GM10248 (cell line): ENCODE data around the gene PDZRN4.

Experiments used
- CTCF ChIA-PET: fragments of 300-600 bp; sonication (Branson Sonifier 250); formaldehyde crosslinking; extraction: SDS; loops from one replicate; lab custom pipeline; 2021; ENCODE audit warnings: antibody characterized with exemption; lab: Yijun Ruan, JAX
- POLR2A ChIA-PET: fragments of 350-650 bp; sonication (Branson Sonifier 250); formaldehyde crosslinking; extraction: SDS; loops from one replicate; lab custom pipeline; 2020; ENCODE audit warnings: antibody characterized with exemption; lab: Yijun Ruan, JAX
- DNase-seq: peaks from one replicate; pipeline ENCODE4 v3.0.0; 2012; ENCODE audit errors: extremely low spot score
- CTCF ChIP-seq: IDR thresholded peaks from 2 replicates; pipeline ENCODE4 v1.5.1; 2012; ENCODE audit warnings: mild to moderate bottlenecking, low read depth; ENCODE audit errors: extremely low read depth, missing control alignments, control extremely low read depth

The PDZRN4 gene

GRCh38 chr12:41223600-41223999 is 35.5 kb downstream of the PDZRN4 start:
- TF ChIP-seq CTCF, result no peak
- CTCF ChIA-PET, result interaction anchor here (0.8 to 2.0 kb wide), 4 partner anchors 10 to 23 kb away, joined by 3 to 7 read pairs (median 4); no protein-coding TSS in a partner anchor
- DNase-seq, result no peak
- POLR2A ChIA-PET, result no interaction called here

- no peak for DNase-seq
- ChIA-PET CTCF (interaction anchor here (0.8 to 1.7 kb wide), 3 partner anchors 10 to 799 kb away, joined by 3 to 5 read pairs (median 3); no protein-coding TSS in a partner anchor), POLR2A (no interaction called here)
- TF ChIP-seq CTCF, result no peak
Observed at GRCh38 chr12:41224066-41224465, 35.9 kb downstream of the PDZRN4 start.

GRCh38 chr12:41225179-41225578 is 37.1 kb downstream of the PDZRN4 start:
- ChIA-PET POLR2A (no interaction called here), CTCF (interaction anchor here (0.9 to 1.7 kb wide), 2 partner anchors 11 to 798 kb away, joined by 3 to 5 read pairs; no protein-coding TSS in a partner anchor)
- TF ChIP-seq CTCF, result no peak
- DNase-seq, result no peak

- TF ChIP-seq CTCF, result no peak
- CTCF ChIA-PET, result no interaction called here
Observed at GRCh38 chr12:41228066-41228820, 40.1 kb downstream of the PDZRN4 start.

GRCh38 chr12:41230756-41231155 is 42.6 kb downstream of the PDZRN4 start:
- ChIA-PET POLR2A (no interaction called here), CTCF (no interaction called here)
- no peak for DNase-seq
- no peak for TF ChIP-seq CTCF

More at GRCh38 chr12:41228066-41228820, 40.1 kb downstream of the PDZRN4 start:
- POLR2A ChIA-PET, result no interaction called here
- DNase-seq, result no peak

GRCh38 chr12:41234692-41235091 is 46.6 kb downstream of the PDZRN4 start:
- POLR2A ChIA-PET, result no interaction called here
- CTCF ChIA-PET, result no interaction called here
- no peak for DNase-seq
- no peak for TF ChIP-seq CTCF
